ENCODE results near the gene CHEK1.

Gene CHEK1

DNA sequence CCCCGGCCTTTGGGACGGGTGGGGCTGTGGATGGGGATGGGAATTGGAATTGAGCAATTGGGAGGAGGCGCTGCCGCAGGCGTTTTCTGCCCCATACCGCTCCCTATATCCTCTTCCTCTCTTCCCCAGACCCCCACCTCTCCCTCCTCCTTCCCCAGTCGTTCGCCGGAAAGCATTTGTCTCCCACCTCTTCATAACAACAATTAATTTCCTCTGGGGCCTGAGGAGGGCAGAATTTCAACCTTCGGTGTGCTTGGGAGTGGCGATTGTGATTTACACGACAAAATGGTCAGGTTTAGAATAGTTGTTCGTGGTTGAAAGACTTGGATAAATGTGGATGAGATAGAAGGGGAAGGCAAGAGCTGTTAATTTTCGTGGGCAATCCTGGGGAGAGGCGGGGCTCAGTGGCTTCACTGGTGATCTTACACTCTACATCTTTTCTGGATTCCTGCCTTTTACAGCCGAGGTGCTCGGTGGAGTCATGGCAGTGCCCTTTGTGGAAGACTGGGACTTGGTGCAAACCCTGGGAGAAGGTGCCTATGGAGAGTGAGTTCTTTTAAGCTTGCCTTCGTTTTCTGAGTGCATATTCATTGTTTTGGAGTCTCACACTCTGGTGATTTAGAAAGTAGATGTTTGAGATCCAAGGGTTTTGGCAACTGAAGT, 1.5 kb downstream of the CHEK1 start:
- DNase-seq: no peak

- DNase-seq: no peak
Measured at GRCh38 chr11:125627236-125627910, 2.4 kb downstream of the CHEK1 start.

GRCh38 chr11:125637840-125638239, 12.9 kb downstream of the CHEK1 start:
- DNase-seq: no peak

DNA sequence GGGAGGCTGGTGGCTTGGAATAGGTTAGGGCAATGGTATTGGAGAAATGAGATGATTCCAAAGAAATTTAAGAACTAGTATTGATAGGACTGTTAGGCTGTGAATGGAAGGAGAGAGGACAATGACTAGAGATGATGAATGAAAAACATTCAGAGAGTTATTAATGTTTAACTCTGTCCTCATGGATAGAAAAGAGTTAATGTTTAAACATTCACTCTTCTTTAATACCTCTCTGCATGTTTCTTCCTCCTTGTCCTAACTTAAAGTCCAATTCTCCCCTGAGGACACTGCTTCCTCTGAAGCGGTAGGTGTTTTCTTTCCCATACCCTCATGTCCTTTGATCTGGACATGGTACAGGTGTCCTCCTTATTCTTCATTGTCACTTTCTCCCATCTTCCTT, 13.4 kb downstream of the CHEK1 start:
- DNase-seq: no peak

DNA sequence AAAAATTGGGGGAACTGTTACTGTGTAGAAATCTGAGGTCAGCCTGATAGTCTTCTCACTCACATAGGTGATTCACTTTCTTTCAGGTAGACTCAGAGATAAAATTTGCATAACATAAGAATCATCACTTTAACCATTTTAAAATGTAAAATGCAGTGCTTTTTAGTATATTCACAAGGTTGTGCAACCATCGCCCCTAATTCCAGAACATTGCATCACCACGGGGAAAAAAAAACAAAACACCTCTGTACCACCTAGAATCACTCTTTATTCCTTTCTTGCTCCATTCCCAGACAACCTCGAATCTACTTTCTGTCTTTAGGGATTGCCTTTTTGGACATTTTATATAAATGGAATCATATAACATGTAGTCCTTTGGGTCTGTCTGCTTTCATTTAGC, 20.9 kb downstream of the CHEK1 start:
- no peak for DNase-seq

DNA sequence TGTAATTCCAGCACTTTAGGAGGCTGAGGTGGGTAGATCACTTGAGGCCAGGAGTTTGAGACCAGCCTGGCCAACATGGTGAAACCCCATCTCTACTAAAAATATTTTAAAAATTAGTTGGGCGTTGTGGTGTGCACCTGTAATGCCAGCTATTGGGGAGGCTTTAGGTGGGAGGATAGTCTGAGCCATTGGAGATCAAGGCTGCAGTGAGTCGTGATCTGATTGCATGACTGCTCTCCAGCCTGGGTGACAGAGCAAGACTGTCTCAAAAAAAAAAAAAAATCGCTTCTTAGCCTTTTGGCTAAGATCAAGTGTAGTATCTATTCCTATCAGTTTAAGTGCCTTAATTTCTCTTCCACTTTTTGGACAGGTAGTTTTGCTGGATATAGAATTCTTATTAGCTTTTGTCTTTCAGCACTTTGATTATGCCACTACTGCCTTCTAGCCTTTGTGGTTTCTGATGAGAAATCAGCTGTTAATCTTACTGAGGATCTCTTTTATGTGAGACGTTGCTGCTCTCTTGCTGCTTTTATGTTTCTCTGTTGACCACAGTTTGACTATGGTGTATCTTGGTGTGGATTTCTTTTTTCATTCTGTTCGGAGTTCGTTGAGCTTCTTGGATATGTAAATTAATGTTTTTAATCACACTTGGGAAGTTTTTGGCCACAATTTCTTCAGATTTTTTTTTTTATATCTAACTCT, 24.7 kb downstream of the CHEK1 start:
- no peak for DNase-seq

DNA sequence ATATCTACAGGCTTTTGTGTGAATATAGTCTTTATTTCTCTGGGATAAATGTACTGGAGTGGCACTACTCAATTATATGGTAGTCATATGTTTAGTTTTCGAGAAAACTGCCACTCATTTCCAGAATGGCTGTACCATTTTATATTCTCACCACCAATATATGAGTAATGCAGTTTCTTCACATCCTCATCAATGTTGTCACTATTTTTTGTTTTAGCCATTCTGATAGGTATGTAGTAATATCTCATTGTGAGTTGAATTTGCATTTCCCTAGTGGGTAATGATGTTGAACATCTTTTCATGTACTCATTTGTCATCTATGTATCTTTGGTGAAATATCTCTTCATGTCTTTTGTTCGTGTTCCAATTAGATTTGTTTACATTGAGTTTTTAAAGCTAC, 37.7 kb downstream of the CHEK1 start:
- DNase-seq: no peak

- no peak for DNase-seq
Measured at GRCh38 chr11:125663910-125664309, 38.9 kb downstream of the CHEK1 start.

- DNase-seq: no peak
Measured at GRCh38 chr11:125667151-125667550, 42.2 kb downstream of the CHEK1 start.

- no peak for DNase-seq
Measured at GRCh38 chr11:125670172-125670571, 45.2 kb downstream of the CHEK1 start.

DNA sequence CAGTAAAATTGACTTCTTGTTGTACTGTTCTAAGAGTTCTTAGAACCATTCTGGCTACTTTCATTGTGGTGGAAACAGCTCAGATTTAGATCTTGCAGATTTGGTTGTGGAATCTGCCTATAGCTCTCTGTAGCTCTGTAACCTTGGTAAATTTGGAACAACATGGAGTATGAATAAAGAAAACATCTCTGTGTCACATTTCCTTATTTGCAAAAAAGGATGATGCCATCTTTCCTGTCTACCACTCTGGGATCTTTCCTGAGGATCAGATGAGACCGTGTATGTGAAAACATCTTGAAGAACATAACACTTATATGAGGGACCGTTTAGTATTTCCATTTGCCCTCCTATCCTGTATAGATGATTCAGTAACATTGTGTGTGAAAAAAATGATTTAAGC, 46.6 kb downstream of the CHEK1 start:
- no peak for DNase-seq

- DNase-seq: no peak
Measured at GRCh38 chr11:125674210-125674609, 49.2 kb downstream of the CHEK1 start.

- DNase-seq: no peak
Measured at GRCh38 chr11:125675196-125675595, 50.2 kb downstream of the CHEK1 start.

GRCh38 chr11:125679397-125679796, 54.4 kb downstream of the CHEK1 start:
- no peak for DNase-seq

- DNase-seq: no peak
Measured at GRCh38 chr11:125679837-125680236, 54.9 kb downstream of the CHEK1 start.

GRCh38 chr11:125680747-125681146, 55.8 kb downstream of the CHEK1 start, which contains the start of gene ACRV1:
Gene ACRV1 (minus strand): TSS chr11:125680847. CDS start chr11:125680780, 67 bp downstream.
- no peak for DNase-seq

GRCh38 chr11:125685228-125685627, 60.3 kb downstream of the CHEK1 start:
- DNase-seq: no peak

GRCh38 chr11:125688066-125688465, 63.1 kb downstream of the CHEK1 start:
- no peak for DNase-seq

- no peak for DNase-seq
Measured at GRCh38 chr11:125688632-125689031, 63.7 kb downstream of the CHEK1 start.

DNA sequence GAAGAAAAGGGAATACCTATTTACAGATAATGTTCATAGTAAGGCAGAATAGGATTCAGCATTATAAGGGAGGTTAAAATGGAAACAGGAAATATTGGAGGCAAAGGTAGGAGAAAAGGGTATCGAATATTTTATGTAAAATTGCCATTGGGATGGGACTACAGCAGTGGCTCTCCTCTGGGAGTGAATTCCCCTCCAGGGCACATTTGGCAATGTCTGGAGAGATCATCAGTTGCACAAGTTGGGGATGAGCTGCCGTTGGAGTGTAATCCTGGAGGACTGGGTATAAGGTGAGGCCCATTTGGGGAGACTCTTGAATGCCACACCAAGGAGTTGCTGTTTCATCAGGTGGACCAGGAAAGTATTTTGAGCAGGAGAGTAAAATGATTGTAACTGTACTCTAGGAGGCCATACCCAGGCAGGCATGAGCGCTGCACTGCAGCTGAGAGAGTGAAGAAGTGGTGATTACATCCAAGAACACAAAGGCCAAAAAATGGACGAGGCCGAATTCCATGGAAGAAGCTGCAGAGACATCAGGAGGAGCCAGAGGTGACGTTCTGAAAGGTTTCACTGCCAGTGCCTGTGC, 64.4 kb downstream of the CHEK1 start:
- DNase-seq: no peak

- no peak for DNase-seq
Measured at GRCh38 chr11:125690006-125690405, 65.0 kb downstream of the CHEK1 start.

- no peak for DNase-seq
Measured at GRCh38 chr11:125692887-125693286, 67.9 kb downstream of the CHEK1 start.

DNA sequence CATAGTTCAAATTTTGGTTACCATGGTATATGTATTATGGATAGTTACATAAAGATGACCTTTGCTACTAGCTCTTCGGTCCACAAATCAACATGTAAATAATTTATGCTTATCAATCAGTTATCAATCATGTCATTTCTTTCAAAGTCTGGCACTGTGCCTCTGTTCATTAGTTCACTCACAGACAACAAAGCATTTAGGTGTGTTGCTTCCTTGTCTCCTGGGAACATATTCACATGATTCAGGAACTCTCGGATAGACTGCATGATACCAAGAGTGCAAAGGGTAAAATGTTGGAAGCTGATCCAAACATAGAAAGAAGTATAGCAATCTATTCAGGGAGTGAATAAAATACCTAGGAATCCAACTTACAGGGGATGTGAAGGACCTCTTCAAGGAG, 70.0 kb downstream of the CHEK1 start:
- no peak for DNase-seq
